ENCODE results near the gene DCC.

Gene DCC

DNA sequence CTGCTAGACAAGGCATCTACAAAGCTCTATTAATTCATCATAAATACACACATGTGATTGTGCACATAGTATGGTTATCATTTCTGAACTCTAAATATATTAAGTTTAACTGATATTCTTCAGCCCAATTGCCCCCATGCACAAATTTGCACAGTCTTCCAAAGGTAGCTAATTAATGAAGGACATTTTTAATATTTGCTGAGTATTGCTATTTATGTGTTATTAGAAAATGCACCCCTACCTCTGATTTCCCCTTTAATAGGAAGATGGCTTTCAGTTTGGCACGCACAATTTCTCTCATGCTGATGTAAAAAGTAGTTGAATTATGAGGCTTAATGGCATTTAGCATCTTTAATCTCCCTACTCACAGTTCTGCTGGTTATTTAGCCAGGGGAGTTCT, 242.1 kb downstream of the DCC start:
- no peak for DNase-seq (ENCODE audit: low spot score)
- FAIRE-seq = no peak

DNA sequence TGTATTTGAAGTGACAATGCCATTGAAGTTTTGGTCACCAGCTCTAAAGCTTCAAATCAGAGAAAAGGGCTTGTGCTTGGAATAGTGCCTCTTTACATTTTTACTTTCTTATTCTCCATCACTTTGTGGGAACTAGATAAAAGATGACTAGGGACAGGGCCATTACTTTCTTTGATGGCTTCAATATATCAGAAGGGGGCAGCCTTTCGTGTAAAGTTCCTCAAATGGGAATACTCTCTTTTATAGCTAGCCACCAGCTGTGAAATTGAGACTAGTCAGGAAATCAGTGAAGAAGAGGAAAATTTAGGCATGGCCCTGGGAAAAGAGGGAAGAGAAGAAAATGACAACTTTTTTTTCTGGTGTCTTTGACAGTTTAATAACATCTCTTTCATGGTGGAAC, 242.5 kb downstream of the DCC start:
- no peak for FAIRE-seq
- no peak for DNase-seq (ENCODE audit: low spot score)

DNA sequence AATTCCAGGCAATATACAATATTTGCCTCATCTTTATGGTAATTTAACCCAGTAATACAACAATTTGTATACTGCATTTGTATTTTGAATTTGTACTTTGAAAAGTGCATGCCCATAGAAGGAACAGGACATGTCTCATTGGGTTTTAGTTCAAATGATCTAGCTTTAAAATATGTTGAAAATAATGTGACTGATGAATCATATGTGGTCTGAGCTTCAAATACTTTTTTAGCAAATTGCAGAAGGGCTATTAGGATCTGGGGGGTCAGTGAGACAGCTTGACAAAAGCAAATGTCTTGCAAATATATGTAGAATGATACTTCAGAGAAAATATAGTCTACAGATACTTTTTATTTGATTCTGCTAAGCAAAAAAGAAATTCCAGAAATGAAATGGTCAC, 248.9 kb downstream of the DCC start:
- FAIRE-seq (no peak), DNase-seq (ENCODE audit: low spot score) (no peak)

DNA sequence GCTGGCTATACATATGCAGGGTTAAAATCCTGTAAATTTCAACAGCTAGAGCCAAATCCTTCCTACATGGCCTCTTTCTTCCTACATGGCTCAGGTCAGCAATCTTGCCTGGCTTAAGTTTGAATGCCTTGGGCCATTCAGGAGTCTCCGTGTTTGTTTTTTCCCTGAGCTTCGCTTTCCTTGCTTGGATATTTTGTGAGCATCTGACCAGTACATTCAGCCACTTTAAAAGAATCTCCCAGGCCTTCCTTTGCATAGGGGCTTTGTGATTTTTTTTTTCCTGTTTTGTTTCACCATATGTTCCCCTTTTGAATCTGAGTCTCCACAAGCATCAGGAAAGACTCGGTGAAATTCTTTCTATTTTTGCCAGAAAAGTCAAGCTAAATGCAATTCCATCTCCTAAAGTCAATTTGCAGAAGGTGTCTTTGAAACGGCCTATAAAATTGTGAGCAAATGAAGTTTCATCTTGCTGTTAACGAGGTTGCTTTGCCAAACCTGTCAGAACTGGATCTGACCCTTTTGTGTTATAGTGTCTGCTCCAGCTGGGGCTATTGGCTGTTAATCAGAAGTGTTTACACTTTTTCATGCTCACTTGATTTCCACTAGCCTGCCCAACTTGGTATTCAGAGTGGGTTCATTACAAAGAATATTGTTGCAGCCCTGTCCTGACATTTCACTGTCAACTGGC, 256.9 kb downstream of the DCC start:
- DNase-seq (ENCODE audit: low spot score) (no peak), FAIRE-seq (no peak)

DNA sequence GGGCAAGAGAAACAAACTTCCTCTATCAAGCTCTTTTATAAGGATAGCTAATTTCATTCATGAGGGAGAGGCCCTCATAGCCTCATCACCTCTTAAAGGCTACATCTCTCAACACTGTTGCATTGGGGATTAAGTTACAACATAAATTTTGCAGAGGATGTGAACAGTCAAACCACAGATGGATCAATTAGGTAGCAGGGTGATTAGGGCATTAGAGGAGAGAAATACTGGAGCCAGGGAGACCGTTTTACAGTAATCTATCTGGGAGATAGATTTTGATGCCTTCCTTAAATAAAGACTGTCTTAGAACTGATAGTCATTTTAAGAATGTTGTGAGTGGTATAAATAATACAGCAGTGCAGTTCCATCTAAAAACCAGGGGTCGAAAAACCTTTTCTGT, 258.9 kb downstream of the DCC start:
- DNase-seq (ENCODE audit: low spot score) (no peak), FAIRE-seq (no peak)

DNA sequence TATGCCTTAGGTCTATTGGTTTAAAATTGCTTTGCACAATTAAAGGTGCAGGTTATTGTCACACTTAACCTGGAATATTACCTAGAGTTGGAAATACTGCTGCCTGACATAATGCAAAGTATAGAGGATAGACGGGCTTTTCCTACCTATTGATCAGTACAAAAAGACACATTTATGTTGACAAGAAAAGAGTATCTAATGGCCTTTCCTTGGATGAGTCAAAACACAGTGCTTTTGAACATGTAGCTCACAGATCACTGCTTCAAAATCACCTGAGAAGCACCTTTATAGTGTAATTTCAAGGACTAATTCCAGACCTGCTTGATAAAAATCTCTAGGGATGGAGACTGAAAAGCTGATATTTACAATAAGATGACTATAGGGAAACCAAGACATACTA, 262.8 kb downstream of the DCC start:
- DNase-seq (ENCODE audit: low spot score) (no peak), FAIRE-seq (no peak)

DNA sequence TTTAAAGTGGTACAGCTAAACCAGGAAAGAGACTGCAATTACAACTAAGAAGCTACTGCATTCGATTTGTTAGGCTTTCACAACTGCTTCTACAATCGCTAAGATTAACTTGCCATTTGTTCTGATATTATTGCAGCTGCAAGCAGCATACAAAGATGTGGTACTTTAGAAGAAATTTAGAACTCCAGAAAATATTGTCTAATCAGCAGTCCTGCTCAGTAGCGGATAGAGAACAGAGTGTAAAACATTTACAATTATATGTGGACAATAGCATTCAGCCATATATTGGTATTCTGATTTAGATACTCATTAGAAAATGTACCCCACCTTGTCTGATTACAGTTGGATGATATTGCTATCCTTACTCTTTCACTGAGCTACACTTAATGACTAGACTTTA, 265.3 kb downstream of the DCC start:
- FAIRE-seq (no peak), DNase-seq (ENCODE audit: low spot score) (no peak)

DNA sequence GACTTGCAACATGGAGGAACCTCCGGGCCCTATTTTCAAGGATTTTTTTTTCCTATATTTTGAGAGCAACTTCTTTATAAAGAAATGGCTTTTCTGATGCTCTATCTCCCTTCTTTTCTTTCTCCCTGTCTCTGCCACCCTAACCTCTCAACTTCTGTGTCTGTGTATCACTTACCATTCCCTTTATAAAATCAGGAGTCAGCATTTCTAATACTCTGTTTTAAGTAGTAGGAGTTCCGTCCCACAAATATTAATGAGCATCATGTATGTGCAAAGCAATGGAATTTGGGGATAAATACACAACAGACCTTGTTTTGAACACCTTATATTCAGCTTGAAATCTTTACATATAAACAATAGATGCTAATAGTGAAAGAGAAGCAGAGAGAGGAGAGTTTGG, 268.0 kb downstream of the DCC start:
- DNase-seq (ENCODE audit: low spot score) (no peak), FAIRE-seq (no peak)

DNA sequence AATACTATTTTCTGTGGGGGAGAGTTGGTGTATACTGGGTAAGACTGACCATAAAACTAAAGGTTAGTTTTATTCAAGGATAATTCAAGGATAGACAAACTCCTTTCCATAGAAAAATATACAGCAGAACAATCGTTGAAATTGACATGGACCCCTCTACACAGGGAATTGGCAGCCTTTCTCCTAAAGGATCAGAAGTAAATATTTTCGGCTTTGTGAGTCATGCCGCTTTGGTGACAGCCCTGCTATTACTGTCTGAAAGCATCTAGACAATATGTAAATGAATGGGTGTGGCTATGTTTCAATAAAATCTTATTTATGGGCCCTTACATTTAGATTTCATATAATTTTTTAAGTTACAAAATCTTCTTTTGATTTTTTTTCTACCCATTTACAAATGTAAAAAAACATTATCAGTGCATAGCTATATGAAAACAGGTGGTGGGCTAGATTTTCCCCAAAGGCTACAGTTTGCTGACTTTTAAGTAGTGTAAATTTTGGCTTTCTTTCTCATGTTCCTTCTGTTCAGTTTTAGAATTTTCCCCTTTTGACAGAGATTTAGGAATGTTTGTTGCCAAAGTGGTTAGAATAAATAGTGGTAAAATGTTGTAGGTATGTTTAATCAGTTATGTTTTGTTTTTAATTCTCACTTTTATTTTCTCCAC, 270.6 kb downstream of the DCC start:
- no peak for FAIRE-seq
- DNase-seq (ENCODE audit: low spot score) = no peak

DNA sequence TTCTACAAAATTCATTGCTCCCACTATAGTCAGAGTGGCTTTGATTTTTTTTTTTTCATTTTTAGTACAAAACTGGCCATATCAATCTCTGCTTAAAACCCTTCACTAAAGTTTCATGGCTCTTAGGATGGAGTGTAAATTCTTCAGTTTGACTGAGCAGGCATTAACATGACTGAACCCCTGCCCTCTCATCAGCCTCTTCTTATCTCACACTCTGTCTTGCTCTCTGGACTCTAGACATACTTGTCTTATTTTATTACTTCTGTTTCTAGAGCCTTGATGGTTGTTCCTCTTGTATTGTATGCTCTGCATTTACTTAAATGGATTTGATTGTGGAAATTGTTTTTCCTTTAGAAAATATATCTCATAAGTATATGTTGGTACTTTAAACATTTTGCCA, 272.4 kb downstream of the DCC start:
- FAIRE-seq (no peak), DNase-seq (ENCODE audit: low spot score) (no peak)

DNA sequence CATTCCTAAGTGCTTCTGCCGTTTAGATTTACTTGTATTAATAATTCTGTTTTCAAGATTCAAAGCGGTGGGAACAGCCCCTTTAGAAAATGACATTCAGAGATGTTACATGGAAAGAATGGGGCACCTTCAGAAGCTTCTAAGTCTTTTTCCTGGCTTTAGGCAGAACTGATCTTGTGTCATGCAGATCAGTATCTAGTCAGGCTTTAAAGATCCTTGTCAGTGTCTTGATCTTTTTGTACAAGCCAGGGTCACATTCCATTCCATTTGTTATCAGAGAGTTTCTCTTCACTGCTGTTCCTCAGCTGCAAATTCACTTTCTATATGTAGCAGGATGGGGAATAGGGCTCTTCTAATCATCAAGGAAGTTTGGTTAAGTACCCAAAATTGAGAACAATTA, 275.3 kb downstream of the DCC start:
- FAIRE-seq = no peak

DNA sequence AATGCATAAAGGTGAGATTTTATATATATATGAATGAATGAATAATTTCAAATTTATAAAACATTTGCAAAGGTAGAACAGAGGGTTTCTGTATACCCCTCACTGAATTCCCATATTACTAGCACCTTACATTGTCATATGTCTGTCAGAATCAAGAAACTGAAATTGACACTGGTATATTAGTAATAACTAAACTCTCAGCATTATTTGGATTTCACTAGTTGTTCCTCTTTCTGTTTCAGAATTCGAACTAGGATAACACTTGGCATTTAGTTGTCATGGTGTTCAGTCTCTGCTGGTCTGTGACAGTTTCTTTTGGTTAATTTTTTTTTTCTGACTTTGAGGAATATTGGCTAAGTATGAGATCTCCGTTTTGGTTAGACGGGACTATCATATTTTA, 275.9 kb downstream of the DCC start:
- DNase-seq (ENCODE audit: low spot score) = no peak
- FAIRE-seq = no peak

More for the DNA sequence above, 275.3 kb downstream of the DCC start:
- DNase-seq (ENCODE audit: low spot score) = no peak

DNA sequence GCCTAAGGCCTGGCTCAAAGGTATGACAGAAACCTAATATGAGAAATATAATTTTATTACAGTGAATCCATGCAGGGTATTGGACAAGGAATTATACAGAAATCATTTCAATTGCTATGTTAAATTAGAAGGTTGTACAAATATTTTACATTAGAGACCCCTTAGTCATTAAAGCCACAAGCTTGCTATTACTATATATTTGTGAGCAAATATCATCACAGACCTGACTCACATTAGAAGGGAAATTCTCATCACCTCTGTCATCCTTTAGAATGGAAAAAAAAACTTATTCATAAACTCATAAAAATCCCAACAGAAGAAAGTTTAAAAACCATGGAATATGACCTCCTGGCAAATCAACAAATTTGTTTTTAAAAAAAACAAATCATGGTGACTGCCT, 277.9 kb downstream of the DCC start:
- DNase-seq (ENCODE audit: low spot score) = no peak
- no peak for FAIRE-seq

DNA sequence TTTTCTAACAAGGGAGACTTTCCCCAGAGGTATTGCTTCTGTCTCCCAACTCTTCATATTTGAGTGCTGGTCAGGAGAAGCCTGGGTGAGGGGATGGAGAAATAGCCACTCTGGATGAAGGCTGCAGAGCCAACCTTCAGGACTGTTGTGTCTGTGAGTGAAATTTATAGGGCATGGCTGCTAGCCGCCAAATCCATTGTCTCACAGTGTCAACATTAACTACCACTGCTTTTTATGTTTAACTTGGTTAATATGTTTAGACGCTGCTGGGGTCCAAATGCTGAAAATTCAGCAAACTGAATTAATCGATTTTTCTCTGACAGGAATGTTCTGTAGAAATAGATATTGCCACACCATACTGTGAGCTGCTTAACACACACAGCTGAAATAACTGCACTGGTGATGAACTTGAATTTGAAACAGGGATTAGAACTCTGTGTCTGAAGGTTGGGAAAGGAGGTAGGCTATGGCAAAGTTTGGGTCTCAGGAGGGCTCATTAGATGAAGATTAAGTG, 281.0 kb downstream of the DCC start:
- no peak for DNase-seq (ENCODE audit: low spot score)
- FAIRE-seq = no peak

DNA sequence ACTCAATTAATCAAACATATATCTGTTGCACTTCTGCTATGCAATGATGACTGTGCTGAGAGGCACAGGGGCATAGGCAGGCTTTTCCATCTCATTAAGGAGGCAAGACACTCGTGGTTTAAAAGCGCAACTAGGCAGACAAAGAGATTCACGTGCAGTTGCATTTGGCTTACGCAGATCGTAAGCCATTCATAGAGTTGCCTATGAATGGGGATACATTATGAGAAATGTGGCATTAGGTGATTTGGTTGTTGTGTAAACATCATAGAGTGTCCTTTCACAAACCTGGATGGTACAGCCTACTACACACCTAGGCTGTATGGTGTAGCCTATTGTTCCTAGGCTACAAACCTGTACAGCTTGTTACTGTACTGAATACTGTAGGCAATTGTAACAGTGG, 284.7 kb downstream of the DCC start:
- FAIRE-seq = no peak

DNA sequence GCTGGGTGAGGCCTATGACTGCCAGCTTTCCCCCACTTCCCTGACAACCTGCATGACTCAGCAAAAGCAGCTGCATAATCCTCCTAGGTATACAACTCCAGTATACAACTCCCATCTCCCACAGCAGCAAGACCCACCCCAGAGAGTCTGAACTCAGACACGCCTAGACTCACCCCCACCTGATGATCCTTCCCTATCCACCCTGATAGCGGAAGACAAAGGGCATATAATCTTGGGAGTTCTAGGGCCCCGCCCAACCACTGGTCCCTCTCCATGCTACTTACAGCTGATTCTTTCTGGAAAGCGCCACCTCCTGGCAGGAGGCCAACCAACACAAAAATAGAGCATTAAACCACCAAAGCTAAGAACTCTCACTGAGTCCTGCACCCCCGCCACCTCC, 296.5 kb downstream of the DCC start:
- no peak for DNase-seq (ENCODE audit: low spot score)

More for the DNA sequence above, 284.7 kb downstream of the DCC start:
- no peak for DNase-seq (ENCODE audit: low spot score)

DNA sequence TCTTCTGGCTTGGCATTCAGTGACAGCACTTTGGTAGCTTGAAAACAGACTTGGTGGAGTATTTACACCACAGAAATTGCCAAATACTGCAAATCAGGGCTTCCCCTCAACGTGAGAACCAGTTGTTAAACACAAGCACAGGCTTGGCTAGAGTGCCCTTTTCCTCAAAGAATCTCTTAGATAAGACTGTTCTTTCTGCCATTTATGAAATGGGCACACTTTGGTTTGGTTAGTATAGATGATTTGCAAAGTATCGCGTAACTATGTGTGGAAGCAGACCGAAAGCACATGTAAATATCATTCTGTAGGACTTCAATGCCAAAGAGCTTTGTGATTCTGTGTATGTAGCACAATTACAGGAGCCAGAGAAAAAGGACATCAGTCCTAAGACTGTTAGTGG, 308.2 kb downstream of the DCC start:
- no peak for FAIRE-seq
- DNase-seq (ENCODE audit: low spot score) = no peak

More for the DNA sequence above, 296.5 kb downstream of the DCC start:
- no peak for FAIRE-seq

DNA sequence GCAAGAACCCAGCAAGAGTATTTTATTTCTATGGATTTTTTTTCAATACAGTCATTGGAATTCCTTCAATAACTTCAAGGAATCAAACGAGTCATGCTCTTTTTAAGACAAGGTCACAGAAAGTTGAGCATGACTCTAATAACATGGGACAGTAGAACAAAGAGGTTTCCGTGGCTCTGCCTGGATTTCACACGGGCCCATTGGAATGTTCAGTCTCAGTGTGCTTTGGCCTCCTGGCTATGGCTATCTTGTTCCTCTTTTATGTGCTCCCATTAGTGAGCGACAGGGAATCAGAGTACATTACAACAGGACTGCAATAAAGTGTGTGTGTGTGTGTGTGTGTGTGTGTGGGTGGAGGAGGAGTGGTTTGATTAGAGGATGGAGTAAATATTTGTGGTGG, 312.4 kb downstream of the DCC start:
- no peak for DNase-seq (ENCODE audit: low spot score)
- FAIRE-seq = no peak

DNA sequence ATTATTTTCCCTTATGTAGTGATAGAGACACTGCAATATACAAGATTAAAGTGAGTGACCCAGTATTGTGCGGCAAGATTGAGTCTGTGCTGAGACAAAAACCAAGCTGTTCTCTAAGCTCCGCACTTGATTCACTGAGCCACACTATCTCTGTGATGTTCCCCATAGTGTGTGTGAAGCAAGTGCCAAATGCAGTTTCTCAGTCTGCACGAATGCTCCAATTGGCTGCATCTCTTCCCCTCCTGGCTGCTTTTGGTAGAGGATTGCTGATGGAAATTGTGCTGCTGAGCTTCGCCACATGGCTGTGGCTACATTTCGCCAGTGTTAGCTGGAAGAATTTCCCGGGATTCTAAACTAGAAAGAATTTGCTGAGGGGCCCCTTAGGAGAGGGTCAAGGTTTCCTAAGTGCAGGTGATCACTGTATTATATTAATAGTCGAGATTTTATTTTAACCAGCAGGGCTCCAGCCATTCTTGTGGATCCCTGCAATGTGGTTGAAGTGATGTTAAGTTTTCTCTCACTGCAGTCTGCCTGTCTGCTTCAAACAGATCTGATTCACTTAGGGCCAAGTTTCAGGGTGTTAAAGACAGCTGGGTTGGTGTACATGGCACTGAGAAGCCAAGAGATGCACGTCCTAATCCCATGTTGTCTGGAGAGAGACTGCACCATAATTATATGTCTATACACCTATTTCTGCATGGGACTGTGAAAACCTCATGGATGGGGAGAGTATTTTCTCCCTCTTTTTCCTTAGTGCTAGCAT, 317.2 kb downstream of the DCC start:
- DNase-seq (ENCODE audit: low spot score) (no peak), FAIRE-seq (no peak)

DNA sequence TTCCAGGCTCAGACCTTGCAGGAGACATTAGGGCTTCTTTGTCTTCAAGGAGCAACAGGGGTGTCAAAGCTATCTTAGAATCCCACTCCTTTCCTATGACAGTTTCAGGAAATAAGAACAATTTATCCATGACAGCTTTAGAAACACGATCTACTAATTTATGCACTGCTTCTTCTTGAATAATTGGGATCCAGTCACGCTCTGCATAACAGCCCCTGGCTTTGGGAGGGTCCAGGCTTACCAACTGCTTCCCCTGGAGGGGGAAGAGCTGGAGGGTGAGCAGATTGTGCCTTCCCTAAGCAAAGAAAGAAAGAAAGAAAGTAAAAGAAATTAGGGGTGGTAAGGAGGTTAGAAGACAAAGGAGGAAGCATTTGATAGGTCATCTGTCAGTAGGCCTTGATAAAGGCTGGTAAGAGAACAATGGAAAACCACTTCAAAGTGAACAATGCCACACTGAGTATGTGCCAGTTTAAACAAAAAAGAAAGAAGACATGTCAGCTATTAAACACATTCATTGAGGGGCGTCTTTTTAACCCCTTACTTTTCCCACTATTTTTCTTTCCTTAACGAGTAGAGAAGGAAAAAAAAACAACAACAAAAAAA, 327.6 kb downstream of the DCC start:
- FAIRE-seq = no peak
- no peak for DNase-seq (ENCODE audit: low spot score)

DNA sequence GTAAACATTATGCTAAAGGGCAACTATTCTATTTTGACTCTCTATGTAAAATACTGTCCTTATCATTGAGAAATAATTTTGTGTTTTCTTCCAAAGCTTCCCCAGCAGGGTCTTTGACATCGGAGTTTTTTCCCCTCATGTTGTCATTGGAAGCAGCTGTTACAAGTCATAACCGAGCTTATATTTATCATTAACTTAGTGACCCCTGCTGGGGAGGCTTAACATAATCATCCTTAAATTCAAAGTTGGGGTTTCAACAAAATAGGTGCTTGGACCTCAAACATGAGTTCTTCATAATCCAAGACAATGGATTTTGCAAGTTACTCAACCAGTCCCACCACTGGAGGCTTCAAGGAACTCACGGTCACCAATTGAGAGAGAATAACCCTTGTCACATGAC, 330.9 kb downstream of the DCC start:
- FAIRE-seq (no peak), DNase-seq (ENCODE audit: low spot score) (no peak)

DNA sequence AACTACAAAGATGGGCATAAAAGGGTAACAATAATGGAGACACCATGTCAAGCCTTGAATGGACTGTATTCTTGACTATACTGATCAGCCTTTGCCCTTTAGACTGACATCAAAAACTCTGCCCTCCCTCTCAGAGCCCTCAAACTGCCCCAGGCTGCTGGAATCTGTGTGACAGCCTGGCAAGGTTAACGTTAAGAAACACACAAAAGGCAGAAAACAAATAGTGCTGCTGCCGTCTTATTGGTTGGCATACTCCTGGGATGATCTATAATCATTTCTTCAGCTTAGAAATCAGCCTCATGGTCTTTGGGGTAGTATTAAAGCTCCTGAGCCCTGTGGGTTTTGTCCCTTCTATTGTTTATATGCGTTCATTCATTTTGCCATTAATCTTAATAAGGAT, 338.0 kb downstream of the DCC start:
- no peak for FAIRE-seq
- DNase-seq (ENCODE audit: low spot score) = no peak
